GM18505 (cell line): ENCODE measurements around the gene KBTBD7.

Experiments used
- ATAC-seq: cut with Tn5 transposase; IDR thresholded peaks from one replicate; pipeline ENCODE4 v1.9.1; 2021; ENCODE audit not compliant: unreplicated experiment
- POLR2A ChIP-seq: IDR thresholded peaks from 4 replicates; pipeline ENCODE4 v1.6.1; 2011; ENCODE audit warnings: borderline replicate concordance; ENCODE audit not compliant: insufficient read depth, insufficient read length; ENCODE audit errors: extremely low read depth

Gene KBTBD7

DNA sequence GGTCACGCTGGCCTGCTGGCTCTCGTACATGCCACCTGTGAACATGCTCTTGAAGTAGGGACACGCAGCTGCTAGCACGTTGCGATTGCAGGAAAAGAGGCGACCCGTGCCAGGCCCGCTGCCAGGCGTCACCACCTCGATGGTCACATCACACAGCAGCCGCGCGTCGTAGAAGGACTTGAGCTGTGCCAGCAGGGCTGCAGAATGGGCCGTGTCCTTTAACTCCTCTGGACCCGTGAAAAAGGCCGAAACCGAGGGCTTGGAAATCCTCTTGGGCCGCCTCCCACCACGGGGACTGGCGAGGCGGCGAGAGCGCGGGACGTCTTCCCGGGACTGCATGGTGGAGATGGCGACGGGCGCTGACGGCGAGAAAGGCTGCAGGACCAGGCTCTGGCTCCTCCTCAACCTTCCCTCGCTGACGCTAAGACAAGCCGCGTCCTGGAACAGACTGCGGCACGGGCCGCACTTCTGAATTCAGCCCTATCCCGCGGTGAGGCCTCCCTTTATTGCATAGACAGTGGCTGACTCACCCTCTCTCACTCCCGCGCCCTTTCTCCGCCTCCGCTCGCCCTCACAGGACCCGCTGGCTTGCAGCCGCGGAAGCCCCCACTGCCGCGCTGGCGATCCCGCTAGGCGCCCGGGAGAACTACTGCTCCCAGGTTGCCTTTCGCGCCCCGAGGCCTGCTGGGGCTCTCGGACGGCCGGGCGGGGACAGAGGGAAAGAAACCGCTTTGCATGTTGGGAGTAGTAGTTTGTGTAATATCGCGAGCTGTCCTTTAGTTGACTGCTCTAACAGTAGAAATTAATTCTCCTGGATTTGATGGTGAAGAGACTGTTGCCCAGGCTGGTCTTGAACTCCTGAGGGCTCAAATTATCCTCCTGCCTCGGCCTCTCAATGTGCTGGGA is at the start of gene KBTBD7:
Gene KBTBD7 (minus strand): TSS at position 651 of the 906 bp plus-strand sequence. CDS start 312 bp downstream, at position 339.
- ATAC-seq, result peak; percentile 94
- peak; percentile 68 for TF ChIP-seq POLR2A

DNA sequence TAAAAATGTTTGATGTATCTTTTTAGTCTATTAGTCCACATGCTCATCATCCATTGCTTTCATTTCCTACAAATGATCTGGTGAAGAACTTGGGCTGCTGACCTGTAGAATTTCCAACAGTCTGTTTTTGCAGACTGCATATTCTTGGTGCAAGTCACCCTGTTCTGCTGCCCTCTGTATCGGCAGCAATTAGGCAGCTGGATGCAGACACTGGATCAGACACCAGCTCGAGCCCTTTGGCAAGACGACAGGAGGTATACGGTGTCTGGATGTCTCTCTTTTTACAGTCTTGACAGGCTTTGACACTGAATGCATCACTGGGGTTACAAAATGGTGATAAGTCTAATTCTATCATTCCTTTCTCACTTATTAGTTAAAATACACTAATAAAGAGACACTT is 47.3 kb upstream of the KBTBD7 start:
- ATAC-seq, result no peak
- TF ChIP-seq POLR2A, result no peak

- TF ChIP-seq POLR2A, result no peak
- ATAC-seq, result no peak
These were observed 42.0 kb upstream of the KBTBD7 start for GRCh38 chr13:41236369-41236768.

DNA sequence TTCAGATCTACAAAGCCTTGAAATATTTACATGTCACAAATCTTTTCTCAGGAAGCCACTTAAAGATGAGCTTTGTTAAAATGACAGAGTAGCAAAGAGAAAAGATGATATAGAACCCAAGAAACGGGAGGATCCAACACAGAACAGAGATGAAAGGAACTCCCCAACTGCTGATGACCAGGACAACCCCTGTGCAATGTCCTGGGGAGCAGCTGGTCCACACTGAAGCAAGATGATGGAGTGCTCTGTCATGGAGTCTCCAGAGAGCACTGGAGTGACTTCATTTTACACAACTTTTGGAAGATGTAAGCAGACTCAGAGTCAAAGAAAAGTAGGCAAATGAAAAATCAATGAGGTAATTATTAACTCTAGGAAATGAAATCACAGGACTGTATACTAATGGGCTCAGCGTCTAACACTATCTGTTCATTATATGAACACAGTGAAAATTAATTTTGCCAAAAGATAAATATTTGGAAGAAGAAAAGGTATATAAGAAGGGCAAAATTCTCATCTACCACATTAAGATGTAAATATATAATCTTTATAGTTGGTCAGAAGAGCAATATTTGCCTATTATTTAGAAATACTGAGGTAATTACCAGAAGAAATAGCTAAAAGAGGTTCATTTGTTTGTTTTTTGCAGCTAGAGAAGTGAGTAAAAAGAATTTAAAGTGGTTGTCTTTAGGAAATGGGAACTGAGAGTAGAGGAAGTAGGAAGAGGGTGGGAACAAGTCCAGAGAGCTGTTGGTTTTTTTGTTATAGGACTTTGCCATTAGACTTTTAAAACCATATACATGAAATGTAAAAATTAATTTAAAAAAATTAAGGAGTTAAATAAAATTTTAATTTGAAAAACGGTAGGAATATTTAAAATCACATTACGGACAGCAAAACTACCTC is 38.5 kb upstream of the KBTBD7 start:
- no peak for ATAC-seq
- no peak for TF ChIP-seq POLR2A

DNA sequence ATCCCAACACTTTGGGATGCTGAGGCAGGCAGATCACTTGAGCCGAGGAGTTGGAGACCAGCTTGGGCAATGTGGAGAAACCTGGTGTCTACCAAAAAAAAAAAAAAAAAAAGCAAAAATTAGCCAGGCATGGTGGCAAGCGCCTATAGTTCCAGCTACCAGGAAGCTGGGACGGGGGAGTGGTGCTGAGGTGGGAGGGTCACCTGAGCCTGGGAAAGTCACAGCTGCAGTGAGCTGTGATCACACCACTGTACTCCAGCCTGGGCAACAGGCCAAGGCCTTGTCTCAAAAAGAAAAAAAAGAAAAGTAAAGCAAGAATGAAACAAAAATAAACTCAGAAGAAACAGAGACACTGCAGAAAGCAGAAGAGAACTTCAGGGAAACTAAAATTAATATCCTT is 37.4 kb upstream of the KBTBD7 start:
- no peak for TF ChIP-seq POLR2A
- no peak for ATAC-seq

DNA sequence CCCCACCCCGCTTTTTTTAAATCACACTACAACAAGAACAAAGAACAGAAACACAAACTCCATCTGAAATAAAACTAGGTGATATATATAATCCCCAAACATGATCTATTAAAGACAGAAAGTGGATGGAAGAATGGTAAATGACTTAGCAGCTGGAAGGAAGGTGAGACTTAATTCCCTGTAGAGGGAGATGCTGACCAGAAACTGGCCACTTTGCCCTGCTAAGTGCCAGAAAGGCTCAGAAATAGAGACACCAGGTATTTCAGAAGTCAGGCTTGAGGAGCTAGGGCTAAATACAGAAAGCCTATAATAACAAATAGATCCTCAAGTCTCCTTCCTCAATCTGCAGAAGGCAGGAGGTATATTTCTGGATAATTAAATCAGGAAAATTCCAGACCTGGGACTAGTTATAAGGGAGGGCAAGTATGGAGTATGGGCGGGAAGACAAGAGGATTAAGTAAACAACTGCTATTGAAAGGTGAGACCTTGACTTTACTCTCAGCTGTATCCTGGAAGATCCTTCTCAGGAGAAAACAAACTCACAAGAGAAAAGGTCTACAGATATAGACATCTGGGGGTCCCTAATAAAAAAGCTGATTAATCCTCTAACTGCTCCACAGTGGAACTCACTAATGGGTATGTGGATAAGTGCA is 36.8 kb upstream of the KBTBD7 start:
- ATAC-seq, result no peak
- TF ChIP-seq POLR2A, result no peak

DNA sequence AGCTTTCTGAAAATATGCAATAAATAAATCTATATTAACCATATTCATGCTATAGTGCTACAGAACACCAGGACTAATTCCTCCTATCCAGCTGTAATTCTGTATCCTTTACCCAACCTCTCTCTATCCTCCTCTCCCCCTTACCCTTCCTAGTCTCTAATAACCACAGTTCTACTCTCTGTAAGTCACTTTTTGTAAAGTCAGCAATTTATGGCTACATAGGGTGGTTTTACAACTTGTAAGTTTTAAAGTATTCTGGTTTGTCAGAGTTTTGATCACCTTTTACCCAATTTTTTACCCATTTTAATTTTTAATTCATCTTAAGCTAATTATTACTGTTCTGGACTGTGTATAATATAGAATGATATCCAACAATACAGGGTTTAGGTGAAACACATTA is 35.0 kb upstream of the KBTBD7 start:
- ATAC-seq, result no peak
- TF ChIP-seq POLR2A, result no peak

DNA sequence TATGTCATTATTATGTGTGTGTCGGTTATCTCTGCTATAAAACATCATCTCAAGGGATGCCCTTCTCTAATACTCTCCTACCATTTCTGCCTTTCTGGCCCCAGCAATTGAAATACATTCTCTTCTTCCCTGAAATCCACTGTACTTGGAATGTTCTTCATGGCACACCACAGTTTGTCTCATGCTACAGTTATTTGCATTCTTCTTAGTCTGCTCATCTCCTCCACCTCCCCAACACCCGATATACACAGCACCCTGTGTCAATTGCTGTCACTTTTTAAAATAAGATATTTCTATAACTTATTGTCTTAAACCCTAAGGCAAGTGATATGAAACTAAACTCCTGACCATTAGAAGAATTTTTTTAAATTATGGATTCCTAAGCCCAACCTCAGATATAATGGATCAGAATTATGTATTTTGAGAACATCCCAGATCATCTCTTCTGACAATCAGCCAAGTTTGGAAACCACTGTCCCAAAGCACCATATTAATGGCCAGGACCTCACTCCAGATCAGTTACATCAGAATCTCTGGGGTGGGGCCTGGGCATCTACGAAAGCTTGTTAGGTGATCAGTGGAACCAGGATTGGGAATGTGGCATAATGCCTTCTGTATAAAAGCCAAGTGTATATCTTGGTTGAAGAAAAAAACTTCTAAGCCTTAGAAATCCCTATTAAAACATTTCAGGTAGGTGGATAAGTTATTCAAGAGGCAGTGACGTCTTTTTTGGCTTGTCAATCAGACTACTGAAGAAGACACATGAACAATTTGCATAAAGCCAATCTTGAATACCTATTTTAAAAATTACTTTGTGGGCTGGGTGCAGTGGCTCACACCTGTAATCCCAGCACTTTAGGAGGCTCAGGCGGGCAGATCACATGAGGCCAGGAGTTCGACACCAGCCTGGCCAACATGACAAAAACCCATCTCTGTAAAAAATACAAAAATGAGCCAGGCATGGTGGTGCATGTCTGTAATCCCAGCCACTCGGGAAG is 30.0 kb upstream of the KBTBD7 start:
- no peak for ATAC-seq
- TF ChIP-seq POLR2A, result no peak

GRCh38 chr13:41222259-41222852 is 28.0 kb upstream of the KBTBD7 start:
- TF ChIP-seq POLR2A, result no peak
- peak; percentile 61 for ATAC-seq

GRCh38 chr13:41220401-41220800 is 26.0 kb upstream of the KBTBD7 start:
- TF ChIP-seq POLR2A, result no peak
- no peak for ATAC-seq

- no peak for TF ChIP-seq POLR2A
- no peak for ATAC-seq
These were observed 21.8 kb upstream of the KBTBD7 start for GRCh38 chr13:41216160-41216559.

GRCh38 chr13:41213919-41214318 is 19.6 kb upstream of the KBTBD7 start:
- ATAC-seq, result no peak
- no peak for TF ChIP-seq POLR2A
